ENCODE data around the gene OBSCN. TPM values are rescaled to one million over a fixed set of nuclear protein-coding genes. Genes with fewer than 3 reads are reported as not detected.

The OBSCN gene
- total RNA-seq, 2 donors from 2014 or later = 5.3 to 8.0 TPM

GRCh38 chr1:228280106-228280901 is 72.5 kb downstream of the OBSCN start:
- DNase-seq (peak in 1 of 2 donors; percentile 17), ATAC-seq (no peak)
- intact Hi-C loops (cut with DNase I, micrococcal nuclease) = no loop called here

GRCh38 chr1:228280961-228281591 is 73.2 kb downstream of the OBSCN start:
- intact Hi-C loops (cut with DNase I, micrococcal nuclease) = no loop called here
- DNase-seq (peak in 1 of 2 donors; percentile 13), ATAC-seq (no peak)

GRCh38 chr1:228281631-228282328 is 73.9 kb downstream of the OBSCN start:
- intact Hi-C loops (cut with DNase I, micrococcal nuclease) = no loop called here
- DNase-seq (peak in 1 of 2 donors; percentile 20), ATAC-seq (no peak)

- DNase-seq = peak in 1 of 2 donors; percentile 17
- ATAC-seq = no peak
- intact Hi-C loops (cut with DNase I, micrococcal nuclease) = no loop called here
Observed at GRCh38 chr1:228282329-228283042, 74.6 kb downstream of the OBSCN start.

- DNase-seq (peak in 1 of 2 donors; percentile 16), ATAC-seq (no peak)
- intact Hi-C loops (cut with DNase I, micrococcal nuclease) = no loop called here
Observed at GRCh38 chr1:228283043-228283371, 75.2 kb downstream of the OBSCN start.

- no peak for ATAC-seq
- peak in 1 of 2 donors; percentile 18 for DNase-seq
- intact Hi-C loops (cut with DNase I, micrococcal nuclease) = no loop called here
Observed at GRCh38 chr1:228283476-228284147, 75.8 kb downstream of the OBSCN start.

GRCh38 chr1:228284148-228284495 is 76.3 kb downstream of the OBSCN start:
- intact Hi-C loops (cut with DNase I, micrococcal nuclease) = no loop called here
- ATAC-seq (no peak), DNase-seq (no peak)

- DNase-seq (peak in 1 of 2 donors; percentile 16), ATAC-seq (no peak)
- intact Hi-C loops (cut with DNase I, micrococcal nuclease) = no loop called here
Observed at GRCh38 chr1:228284521-228284920, 76.7 kb downstream of the OBSCN start.

GRCh38 chr1:228285661-228286504 is 78.0 kb downstream of the OBSCN start:
- intact Hi-C loops (cut with DNase I, micrococcal nuclease) = no loop called here
- peak in 1 of 2 donors; percentile 14 for DNase-seq
- no peak for ATAC-seq

- DNase-seq (peak in 1 of 2 donors; percentile 15), ATAC-seq (no peak)
- intact Hi-C loops (cut with DNase I, micrococcal nuclease) = no loop called here
Observed at GRCh38 chr1:228286505-228287417, 78.9 kb downstream of the OBSCN start.

- intact Hi-C loops (cut with DNase I, micrococcal nuclease) = no loop called here
- DNase-seq (peak in 1 of 2 donors; percentile 15), ATAC-seq (no peak)
Observed at GRCh38 chr1:228287541-228288425, 79.9 kb downstream of the OBSCN start.

GRCh38 chr1:228288536-228289238 is 80.8 kb downstream of the OBSCN start:
- DNase-seq (peak in 1 of 2 donors; percentile 14), ATAC-seq (no peak)
- intact Hi-C loops (cut with DNase I, micrococcal nuclease) = no loop called here

- intact Hi-C loops (cut with DNase I, micrococcal nuclease) = no loop called here
- DNase-seq (peak in 1 of 2 donors; percentile 8), ATAC-seq (no peak)
Observed at GRCh38 chr1:228289239-228289849, 81.5 kb downstream of the OBSCN start.

GRCh38 chr1:228289996-228290881 is 82.4 kb downstream of the OBSCN start:
- DNase-seq (peak in 1 of 2 donors; percentile 19), ATAC-seq (no peak)
- intact Hi-C loops (cut with DNase I, micrococcal nuclease) = no loop called here
